DND-41 (cell line): ENCODE data around the gene KIR3DL3.
"Not testable (repeated sequence)": the region's sequence is repeated elsewhere in the genome, so short reads cannot be mapped to it uniquely, and the experiment has no call there.

Source experiments
- CTCF ChIP-seq: IDR thresholded peaks from 2 replicates; pipeline ENCODE4 v1.5.1; 2012; ENCODE audit warnings: borderline replicate concordance, low read length, moderate library complexity, mild to moderate bottlenecking; ENCODE audit not compliant: poor library complexity, severe bottlenecking; ENCODE audit errors: extremely low read depth
- EZH2 ChIP-seq: IDR thresholded peaks from 3 replicates; pipeline ENCODE4 v1.6.1; 2012; ENCODE audit warnings: borderline replicate concordance, low read depth, mild to moderate bottlenecking, moderate library complexity, low read length, inconsistent platforms; ENCODE audit not compliant: severe bottlenecking

GRCh38 chr19:54770511-54770910, 46.3 kb downstream of the KIR3DL3 start:
- not testable (repeated sequence) for TF ChIP-seq CTCF, EZH2
